ENCODE results near the gene SMAD7. TPM values are rescaled to one million over a fixed set of nuclear protein-coding genes. Genes with fewer than 3 reads are reported as not detected.

Gene SMAD7
- total RNA-seq, 2 donors from 2014 or later: 21.2 to 21.6 TPM

GRCh38 chr18:48951448-48952286 is 902 bp upstream of the SMAD7 start:
- intact Hi-C loops (cut with DNase I): loop anchor here (10.0 kb wide), 1 partner anchor 177 kb away; no protein-coding TSS in a partner anchor
- no peaks in the 10 kb centered on the region for H3K9me3 ChIP-seq
- peaks cover 8% of the 10 kb centered on the region for H3K4me1 ChIP-seq
- no peaks in the 10 kb centered on the region for H3K36me3 ChIP-seq
- peak; percentile 83 for DNase-seq
- no peaks in the 10 kb centered on the region for H3K27me3 ChIP-seq
- H3K4me3 ChIP-seq: peak overlapping the region; percentile 65
- peak overlapping the region; percentile 95 to 100 for H3K9ac ChIP-seq (ENCODE audit: low read depth in 2 of 2, low read length in 2 of 2)
- peak overlapping the region; percentile 99 for H3K27ac ChIP-seq
- no peak for TF ChIP-seq CTCF (IDR thresholded peaks at IDR 0.05)

- H3K9ac ChIP-seq (ENCODE audit: low read depth in 2 of 2, low read length in 2 of 2): peak overlapping the region; percentile 95 to 100
- peak overlapping the region; percentile 99 for H3K27ac ChIP-seq
- H3K9me3 ChIP-seq: no peaks in the 10 kb centered on the region
- peaks cover 21% of the 10 kb centered on the region for H3K4me1 ChIP-seq
- no peak for TF ChIP-seq CTCF (IDR thresholded peaks at IDR 0.05)
- H3K36me3 ChIP-seq: no peaks in the 10 kb centered on the region
- peak; percentile 61 for DNase-seq
- peak overlapping the region; percentile 65 for H3K4me3 ChIP-seq
- H3K27me3 ChIP-seq: no peaks in the 10 kb centered on the region
- intact Hi-C loops (cut with DNase I): loop anchor here (10.0 kb wide), 1 partner anchor 175 kb away; no protein-coding TSS in a partner anchor
Observed at GRCh38 chr18:48949606-48950535, 894 bp downstream of the SMAD7 start.

GRCh38 chr18:48949050-48949605 is 1.6 kb downstream of the SMAD7 start:
- Histone ChIP-seq H3K36me3 (no peaks in the 10 kb centered on the region), H3K4me1 (peaks cover 28% of the 10 kb centered on the region), H3K9me3 (no peaks in the 10 kb centered on the region), H3K27ac (peak overlapping the region; percentile 99), H3K4me3 (peak overlapping the region; percentile 65), H3K9ac (ENCODE audit: low read depth in 2 of 2, low read length in 2 of 2) (peak overlapping the region; percentile 95 to 100), H3K27me3 (no peaks in the 10 kb centered on the region)
- TF ChIP-seq CTCF (IDR thresholded peaks at IDR 0.05): no peak
- intact Hi-C loops (cut with DNase I): no loop called here
- DNase-seq: peak; percentile 86

GRCh38 chr18:48948112-48949049 is 2.4 kb downstream of the SMAD7 start:
- Histone ChIP-seq H3K36me3 (no peaks in the 10 kb centered on the region), H3K27ac (peak overlapping the region; percentile 99), H3K4me3 (peak overlapping the region; percentile 65), H3K27me3 (no peaks in the 10 kb centered on the region), H3K9ac (ENCODE audit: low read depth in 2 of 2, low read length in 2 of 2) (peak overlapping the region; percentile 95 to 100), H3K9me3 (no peaks in the 10 kb centered on the region), H3K4me1 (peaks cover 33% of the 10 kb centered on the region)
- TF ChIP-seq CTCF (IDR thresholded peaks at IDR 0.05): no peak
- intact Hi-C loops (cut with DNase I): no loop called here
- peak; percentile 76 for DNase-seq
